GM21723 (cell line): ENCODE results near the gene DLG2.
"Not testable (repeated sequence)": the region's sequence is repeated elsewhere in the genome, so short reads cannot be mapped to it uniquely, and the experiment has no call there.

Experiments
- ATAC-seq: cut with Tn5 transposase; IDR thresholded peaks from one replicate; pipeline ENCODE4 v1.9.1; 2021; ENCODE audit warnings: mild to moderate bottlenecking, moderate library complexity; ENCODE audit not compliant: unreplicated experiment

DLG2 gene

DNA sequence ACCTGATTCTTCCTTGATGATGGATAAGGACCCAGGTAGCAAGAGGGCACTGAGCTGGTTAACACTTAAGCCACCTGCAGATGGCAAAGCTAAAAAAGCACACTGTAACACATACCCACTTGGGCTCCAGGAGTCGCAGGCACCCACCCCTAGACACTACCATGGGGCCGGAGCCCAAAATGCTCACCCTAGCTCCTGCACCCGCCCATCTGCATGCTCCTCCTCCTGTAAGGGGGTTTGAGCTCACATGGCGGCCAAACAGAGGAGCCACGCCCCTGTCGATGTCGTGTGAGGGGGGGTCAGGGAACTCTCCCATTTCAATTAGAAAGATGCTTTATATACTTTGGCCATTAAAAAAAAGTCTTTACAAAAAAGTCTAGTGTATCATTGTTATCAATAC, 370.7 kb downstream of the DLG2 start:
- no peak for ATAC-seq

DNA sequence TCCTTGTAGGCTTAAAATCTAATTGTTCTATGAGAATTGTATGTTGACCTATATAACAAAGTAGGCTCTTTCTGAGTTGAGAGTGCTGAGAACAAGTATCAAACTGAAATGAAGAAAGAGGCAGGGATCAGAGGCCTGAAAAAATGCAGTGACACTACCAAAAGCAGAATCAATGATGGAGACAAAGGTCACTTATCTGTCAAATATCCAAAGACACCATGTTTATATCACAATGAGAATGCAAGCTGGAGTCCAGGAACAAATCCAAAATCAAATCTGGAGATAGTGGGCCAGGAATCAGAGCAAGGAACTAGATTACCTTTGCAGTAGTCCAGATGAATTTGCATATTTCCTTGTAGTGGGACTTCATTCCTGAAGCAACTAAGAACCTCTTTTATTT, 377.7 kb downstream of the DLG2 start:
- ATAC-seq, result no peak

DNA sequence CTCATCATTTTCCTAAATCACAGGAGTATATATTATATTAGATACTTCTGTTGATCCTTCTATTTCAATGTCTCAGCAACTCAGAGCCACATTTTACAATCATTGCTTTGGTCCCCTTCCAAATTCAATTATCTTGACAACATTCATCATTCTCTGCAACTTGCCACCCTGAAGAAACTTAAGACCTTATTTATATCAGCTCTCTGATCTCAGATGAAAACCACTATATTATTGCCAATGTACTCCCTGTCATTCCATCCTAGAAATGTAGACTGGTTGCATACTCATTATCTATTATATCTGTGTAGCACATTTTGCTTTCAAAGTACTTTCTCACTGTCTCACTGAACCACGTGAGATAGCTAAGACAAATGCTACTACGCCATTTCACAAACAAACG, 379.3 kb downstream of the DLG2 start:
- no peak for ATAC-seq

DNA sequence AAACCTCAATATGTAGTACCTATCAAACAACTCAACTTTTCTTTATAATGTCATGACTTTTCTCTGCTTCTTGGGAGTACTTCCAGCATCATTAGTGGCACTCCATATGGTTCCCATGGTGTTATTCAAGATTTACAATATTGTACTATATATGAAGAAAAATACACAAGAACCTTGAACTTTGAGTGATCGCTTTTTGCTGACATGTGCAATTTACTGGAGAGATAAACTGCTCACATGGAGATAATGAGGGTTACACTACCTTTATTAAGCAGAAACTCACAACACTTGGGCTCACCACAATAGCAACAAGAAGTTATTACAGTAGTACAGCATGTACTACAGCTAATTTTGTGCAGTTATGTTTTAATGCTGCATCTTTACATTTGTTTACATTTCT, 388.2 kb downstream of the DLG2 start:
- no peak for ATAC-seq

DNA sequence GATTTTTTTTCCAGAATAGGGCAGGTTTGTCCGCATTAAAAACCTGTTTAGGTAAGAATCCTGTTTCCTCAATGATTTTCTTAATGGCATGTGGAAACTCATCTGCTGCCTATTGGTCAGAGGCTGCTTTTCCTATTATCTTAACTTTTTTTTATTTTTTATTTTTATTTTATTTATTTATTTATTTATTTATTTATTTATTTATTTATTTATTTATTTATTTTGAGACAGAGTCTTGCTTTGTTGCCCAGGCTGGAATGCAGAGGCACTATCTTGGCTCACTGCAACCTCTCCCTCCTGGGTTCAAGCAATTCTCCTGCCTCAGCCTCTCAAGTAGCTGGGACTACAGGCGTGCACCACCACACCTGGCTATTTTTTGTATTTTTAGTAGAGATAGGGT, 389.1 kb downstream of the DLG2 start:
- not testable (repeated sequence) for ATAC-seq

DNA sequence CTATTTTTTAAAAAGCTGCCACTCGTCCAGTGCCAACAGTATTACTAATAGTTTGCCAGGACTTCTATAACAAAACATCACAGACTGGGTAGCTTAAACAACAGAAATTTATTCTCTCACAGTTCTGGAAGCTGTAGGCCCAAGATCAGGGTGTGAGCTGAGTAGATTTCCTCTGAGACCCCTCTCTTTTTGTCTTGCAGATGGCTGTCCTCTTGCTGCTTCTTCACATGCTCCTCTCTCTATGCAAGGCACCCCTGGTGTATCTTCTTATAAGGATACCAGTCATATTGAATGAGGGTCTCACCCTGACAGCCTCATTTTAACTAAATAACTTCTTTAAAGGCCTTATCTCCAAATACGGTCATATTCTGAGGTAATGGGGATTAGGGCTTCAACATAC, 390.9 kb downstream of the DLG2 start:
- ATAC-seq, result no peak

DNA sequence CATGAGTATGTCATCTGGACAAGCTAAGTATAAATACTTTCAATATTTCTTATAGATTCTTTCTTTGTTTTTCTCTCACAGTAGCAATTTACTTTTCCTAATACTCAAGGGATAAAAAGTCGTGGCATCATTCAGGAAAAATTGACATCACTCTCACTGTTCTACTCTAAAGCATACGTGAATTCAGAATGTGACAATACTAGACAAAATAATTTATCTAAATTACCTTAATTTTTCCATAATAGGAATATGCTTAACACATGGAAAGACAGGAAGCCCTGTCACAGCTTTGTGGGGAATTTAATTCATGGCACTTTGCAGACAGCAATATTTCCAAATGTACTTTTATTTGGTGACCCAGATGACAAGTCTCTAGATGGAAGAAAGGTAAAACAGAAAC, 394.6 kb downstream of the DLG2 start:
- ATAC-seq, result no peak

DNA sequence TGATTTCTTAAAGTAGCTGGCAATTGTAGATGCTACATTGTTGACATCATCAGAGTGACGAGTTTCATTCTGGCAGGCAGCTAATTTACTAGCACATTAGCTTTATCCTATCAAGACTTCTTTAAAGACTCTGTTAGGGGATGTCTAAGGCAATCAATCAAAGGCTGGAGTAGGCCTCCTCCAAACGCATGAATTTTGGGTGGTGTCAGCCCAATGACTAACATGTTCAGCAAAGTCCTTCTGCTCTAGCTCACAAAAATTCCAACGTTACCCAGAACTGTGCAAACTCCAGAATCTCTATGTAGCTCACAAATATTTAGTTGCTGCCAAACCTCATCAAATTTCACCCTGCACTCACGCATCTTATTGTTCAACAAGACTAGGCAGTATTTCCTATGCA, 395.6 kb downstream of the DLG2 start:
- no peak for ATAC-seq

DNA sequence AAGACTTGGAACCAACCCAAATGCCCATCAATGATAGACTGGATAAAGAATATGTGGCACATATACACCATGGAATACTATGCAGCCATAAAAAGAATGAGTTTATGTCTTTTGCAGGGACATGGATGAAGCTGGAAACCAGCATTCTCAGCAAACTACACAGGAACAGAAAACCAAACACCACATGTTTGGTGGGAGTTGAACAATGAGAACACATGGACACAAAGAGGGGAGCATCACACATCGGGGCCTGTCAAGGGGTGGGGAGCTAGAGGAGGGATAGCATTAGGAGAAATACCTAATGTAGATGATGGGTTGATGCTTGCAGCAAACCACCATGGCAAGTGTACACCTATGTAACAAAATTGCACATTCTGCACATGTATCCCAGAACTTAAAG, 397.4 kb downstream of the DLG2 start:
- not testable (repeated sequence) for ATAC-seq

DNA sequence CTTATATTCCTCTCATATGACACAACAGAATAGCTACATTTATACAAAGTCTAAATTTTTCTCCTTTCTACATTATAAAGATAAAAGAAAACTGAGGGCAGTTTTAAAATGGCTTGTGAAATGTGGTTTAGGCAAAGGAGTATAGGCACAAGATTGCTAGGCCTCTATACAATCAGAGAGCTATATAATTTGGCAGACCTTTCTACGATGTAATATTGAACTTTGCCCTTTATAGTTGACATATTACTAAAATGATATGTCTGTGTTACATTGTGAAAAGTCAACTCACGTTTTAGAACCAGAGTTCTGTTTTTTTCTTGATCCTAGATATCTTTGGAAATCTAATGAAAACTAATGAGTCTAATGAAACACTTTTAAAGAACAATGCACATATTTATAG, 430.2 kb downstream of the DLG2 start:
- no peak for ATAC-seq

DNA sequence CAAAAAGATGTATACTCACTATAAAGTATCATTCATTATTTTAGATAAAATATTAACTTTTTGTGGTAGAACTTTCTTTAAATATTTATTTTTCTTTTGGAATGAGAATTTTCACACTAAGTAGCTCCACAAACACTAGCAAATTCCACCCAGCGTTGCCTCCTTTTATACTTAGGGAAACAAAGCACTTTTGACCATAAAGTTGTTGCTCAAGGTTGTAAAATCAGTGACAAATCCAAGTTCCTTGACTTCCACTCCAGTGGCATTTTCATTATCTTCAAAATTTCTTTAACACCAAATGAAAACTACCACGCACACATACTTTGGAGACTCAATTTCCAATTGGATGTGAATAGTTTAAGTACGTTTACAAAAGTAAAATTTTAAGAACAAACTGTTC, 431.2 kb downstream of the DLG2 start:
- ATAC-seq, result no peak

DNA sequence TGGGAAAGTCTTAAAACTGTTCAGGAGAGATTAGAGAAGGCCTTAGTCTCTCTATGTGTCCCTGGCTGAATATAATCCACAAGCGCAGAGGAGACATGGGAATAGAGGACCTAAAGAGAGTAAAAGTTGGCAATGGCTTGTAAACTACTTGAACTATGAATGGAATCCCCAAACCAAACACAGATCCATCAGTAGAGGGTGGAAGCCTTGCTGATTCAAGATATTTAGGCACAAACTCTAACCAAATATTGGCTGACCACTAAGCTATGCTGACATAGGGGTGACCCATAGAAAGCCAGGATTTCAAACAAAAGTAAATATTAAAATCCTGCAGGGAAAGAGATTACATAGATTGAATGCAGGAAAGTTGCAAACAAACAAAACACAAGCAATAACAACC, 439.2 kb downstream of the DLG2 start:
- no peak for ATAC-seq

DNA sequence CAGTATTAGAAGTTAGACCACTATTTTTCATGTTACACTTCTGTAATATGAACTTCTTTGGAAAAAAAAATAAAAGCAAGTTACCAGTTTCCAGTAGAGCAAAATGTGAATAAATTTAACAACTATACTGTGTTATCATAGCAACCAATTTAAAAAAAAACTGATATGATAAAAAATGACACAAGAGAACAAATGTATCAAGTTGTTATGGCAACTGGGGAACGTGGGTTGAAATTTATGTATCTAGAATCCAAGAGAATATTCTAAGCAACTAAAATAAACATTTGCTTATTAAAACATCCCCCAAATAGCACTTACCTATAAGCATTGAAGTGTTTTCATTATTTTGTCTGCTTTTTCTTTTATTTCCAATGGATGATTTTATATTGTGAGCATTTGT, 442.4 kb downstream of the DLG2 start:
- no peak for ATAC-seq

DNA sequence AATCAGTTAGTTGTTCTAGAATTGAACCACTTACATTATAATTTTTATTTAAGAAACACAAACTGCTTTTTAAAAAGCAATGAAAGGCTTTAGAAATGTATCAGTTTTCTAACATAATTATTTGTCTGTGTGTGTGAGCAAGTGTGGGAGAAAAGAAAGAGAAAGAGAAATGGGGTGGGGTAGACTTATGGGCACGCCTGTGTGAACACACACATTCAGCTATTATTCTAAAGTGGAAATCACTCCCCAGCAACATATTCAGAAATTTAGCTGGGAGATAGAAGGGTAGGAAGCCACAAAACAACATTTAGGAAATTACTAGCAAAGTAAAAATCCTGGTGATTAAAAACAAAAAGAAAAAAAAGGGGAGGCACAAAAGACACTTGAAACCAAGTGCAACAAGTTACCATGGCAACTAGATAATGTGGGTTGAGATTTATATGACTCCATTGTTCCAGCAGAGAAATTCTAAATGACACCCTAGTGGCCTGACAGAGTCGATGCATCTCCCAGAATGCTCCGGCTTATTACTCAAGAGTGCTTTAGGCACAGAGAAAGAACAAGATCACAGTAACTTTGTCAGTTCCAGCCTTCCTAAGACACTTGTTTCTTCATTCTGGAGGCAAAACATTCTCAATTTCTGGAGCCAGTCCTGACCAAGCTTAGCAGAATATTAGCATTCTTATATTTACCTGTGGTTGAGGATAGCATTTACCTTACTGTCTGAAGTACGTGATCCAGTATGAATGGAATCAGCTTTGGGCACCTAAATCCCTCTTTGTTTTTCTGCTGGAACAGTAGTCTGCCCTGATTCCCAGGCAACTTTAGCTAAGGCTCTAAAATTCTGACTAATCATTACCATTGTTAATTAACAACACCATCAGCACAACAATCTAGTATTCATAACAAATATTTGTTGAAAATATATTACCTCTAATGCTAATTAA, 444.4 kb downstream of the DLG2 start:
- ATAC-seq, result peak; percentile 79

DNA sequence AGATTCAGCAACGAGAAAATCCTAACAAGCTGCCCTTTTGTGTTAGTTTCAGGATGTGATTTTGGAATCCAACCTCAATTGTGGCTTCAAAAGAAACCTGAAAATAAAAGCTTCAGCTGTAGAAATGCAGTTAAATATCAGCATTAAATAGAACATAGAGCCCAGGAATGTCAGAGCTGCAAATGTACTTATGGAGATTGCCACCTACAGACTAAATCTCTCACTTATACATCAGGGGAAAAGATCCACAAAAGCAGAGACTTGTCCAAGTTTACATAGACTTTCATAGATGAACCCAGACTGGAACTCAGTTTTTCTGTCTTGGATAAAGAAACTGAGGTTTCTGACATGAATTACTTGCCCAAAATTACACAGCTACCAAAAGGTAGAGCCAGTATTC, 446.6 kb downstream of the DLG2 start:
- no peak for ATAC-seq

DNA sequence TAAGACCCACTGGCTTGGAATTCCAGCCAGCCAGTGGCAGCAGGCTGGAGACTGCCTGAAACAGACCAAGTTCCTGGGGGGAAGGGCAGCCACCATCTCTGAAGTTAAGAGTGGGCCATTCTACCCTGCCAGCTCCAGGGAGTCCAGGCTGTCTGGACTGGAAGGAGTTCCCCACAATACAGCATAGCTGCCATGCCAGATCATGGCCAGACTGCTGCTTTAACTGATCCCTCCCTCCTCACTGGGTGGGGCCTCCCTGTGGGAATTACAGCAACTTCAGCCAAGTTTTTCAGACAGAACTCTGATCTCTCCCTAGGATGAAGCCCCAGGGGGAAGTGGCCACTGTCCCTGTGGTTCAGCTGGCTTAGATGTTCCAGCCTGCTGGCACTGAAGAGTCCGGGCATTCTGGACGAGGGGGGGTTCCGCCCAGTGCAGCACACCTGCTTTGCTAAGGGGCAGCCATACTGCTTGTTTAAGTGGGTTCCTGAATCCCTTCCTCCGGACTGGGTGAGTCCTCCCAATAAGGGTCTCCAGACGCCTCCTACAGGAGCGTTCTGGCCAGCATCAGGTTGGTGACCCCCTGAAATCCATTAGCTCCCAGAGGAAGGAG, 455.4 kb downstream of the DLG2 start:
- ATAC-seq, result no peak

DNA sequence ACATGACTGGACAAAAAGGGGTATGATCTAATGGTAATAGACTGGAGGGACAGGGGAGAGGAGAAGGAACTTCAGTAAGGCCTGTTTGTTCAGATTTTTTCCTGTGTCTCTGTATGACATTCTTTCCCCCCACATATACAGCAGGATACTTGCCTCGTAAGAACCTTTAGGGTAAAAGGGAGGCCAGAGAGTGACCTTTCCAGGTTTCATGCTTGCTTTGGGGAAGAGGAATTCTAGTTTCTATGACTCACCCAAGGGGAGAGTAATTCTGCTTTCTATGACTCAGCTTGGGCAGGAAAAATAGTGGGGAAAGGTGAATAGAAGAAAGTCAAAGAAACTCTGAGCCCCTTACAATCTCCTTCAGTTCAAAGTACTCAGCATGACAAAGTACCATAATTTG, 457.0 kb downstream of the DLG2 start:
- no peak for ATAC-seq

DNA sequence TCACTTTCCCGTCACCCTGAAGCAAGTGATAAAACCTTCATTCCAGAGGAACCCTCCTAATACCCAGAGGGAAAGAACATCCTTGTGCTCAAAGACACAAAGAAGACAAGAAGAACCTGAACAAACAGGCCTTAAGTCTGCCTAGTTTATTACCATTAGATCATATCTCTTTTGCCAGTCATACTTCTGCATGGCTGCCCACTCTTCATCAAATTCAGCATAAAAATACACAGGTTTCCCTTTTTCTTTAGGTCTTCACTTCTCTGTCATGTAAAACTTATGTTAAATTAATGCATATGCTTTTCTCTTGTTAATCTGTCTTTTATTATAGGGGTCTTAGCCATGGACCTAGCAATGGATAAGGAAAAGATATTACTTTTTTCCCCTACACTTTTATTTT, 459.7 kb downstream of the DLG2 start:
- no peak for ATAC-seq

DNA sequence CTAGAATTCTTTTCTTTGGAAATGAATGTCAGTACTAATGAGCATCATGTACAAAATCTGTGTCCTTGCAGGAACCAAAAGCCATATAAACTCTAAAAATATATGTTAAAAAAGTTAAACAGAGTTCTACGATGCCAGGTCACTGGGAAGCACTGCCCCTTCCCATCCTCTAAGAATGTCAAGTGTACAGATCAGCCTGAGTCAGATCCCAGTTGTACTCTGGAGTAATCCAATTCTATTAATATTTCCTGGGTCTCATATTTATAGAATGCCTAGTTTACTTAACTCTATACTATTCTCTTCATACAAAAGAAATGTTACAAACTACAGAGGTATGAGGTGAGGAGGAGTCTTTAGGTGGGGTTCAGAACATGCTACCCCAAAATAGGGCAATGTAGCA, 460.1 kb downstream of the DLG2 start:
- no peak for ATAC-seq

DNA sequence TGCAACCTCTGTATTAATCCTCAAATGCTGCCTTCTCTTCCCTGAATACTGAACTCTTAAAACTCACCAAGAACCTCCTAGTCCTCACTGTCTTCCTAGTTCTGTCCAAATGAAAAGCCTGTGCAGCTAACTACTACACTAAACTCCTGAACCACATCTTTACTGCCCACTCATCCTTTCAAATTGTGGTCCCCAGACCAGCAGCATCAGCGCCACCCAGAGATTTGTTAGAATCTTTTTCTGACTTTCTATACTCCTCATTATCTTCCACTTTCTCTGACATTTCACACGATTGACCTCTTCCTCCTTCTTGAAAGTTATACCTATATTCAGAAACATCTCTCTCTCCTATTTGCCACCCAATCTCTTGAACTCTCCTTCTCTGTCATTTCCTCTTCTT, 461.3 kb downstream of the DLG2 start:
- no peak for ATAC-seq

DNA sequence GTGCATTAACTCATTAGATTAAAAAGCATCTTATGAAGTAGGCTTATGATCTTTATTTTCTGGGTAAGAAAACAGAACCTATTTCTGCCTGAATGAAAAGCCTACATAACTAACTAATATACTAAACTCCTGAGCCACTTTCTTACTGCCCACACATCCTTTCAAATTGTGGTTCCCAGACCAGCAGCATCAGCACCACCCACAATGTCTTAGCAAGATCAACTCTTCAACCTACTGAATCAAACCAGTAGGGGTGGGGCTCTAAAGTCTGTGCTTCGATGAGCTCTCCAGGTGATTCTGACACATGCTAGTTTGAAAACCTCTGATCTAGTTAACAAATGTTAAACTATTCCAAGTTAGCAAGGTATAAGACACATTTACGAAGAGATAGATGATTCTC, 462.4 kb downstream of the DLG2 start:
- ATAC-seq, result no peak

DNA sequence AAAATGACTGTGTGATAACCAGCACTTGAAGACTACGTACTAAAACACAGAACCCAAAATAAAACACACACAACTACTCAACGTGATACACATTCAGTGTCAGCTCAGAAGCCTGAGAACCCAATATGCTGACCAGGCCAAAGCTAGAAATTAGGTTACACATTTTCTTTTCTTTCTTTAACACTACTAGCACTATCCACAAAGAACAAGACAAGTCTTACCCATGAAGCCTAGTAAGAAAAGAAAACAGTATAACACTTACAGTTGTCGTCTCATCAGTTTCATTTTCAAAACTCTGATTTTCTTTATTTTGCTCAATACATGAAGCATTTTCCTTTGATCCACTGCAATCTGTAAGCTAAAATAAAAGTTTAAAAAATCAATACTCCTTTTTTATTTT, 472.9 kb downstream of the DLG2 start:
- ATAC-seq, result no peak

DNA sequence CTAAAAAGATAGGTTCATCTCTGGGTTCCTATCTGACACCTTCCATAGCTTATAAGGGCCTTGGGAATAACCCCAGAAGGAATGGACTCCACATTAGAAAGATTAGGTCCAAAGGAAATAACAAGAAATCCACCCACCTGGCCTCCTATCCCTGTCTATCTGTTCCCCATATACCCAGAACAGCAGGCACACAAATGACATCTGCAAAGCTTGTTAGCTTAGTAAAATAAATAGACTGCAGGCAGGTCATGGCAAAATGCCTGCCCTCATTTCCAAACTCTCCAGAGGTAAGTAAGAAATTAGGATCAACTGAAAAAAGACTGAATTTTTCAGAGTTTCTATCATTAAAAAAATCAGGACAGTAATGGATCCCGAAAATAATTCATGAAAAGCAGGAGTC, 489.5 kb downstream of the DLG2 start:
- ATAC-seq, result no peak
